HG02678 (cell line): ENCODE measurements around the gene SNRPE.

Experiments used
- ATAC-seq: cut with Tn5 transposase; IDR thresholded peaks from one replicate; pipeline ENCODE4 v1.9.1; 2021; ENCODE audit warnings: mild to moderate bottlenecking, moderate library complexity; ENCODE audit not compliant: unreplicated experiment

SNRPE gene

DNA sequence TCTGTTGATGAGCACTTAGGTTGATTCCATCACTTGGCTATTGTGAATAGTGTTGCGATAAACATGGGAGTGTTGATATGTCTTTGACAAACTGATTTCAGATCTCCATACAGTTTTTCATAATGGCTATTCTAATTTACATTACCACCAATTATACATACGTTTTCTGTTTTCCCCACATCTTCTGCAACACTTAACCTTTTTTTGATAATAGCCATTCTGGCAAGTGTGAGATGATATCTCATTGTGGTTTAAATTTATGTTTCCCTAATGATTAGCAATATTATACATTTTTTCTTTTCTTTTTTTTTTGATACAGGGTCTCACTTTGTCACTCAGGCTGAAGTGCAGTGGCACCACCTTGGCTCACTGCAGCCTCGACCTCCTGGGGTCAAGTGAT, 17.0 kb downstream of the SNRPE start:
- no peak for ATAC-seq

- ATAC-seq = no peak
Observed at GRCh38 chr1:203880606-203881005, 19.2 kb downstream of the SNRPE start.

DNA sequence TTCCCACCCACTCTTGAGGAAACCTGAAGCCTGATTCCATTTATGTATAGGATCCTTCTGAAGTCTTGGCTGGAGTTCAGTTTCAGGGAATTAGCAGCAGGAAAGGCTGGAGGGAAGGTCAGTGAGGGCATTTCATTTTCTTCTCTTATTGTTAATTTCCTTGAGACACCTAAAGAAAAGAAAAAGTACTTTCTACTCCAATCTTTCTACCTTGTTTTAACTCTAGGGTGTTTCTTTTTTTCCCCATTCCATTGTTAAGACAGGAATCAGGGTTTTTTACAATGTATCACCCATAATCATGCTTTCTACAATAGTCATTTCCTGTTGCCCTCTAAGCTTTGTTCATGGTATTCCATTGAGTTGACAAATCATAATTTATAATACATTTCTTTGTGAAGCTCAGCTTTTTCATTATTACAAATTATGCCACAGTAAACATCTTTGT, 27.4 kb downstream of the SNRPE start:
- no peak for ATAC-seq

DNA sequence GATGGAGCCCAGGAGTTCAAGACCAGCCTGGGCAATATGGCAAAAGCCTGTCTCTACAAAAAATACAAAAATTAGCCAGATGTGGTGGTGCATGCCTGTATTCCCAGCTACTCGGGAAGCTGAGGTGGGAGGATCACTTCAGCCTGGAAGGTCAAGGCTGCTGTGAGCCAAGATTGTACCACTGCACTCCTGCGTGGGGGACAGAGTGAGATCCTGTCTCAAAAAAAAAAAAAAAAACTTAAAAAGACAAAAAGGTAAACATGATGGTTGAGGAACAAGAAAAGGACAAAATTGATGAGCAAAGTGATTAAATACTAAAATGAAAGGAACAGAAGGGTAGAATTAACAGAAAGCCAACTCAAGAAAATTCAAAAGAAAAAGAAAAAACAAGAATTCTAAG, 30.6 kb downstream of the SNRPE start:
- no peak for ATAC-seq

- ATAC-seq = no peak
Observed at GRCh38 chr1:203898458-203899352, 37.3 kb downstream of the SNRPE start.

DNA sequence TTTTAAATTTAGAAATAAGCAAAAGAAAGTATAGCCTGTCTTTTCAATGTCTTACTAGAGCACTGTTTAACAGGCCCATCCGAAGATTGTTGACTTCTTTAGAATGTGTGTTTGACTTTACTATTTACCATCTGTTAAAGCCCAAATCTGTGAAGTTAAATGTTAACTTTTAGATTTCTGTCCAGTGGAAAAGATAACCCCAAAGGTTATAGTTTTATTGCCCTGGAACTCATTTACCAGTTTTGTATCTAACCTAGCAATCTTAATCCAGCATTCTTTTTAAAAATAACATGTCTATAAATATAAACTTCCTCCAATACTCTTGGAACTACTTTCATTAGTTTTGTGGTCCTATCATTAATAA, 37.9 kb downstream of the SNRPE start:
- no peak for ATAC-seq

- ATAC-seq = no peak
Observed at GRCh38 chr1:203899869-203900714, 38.7 kb downstream of the SNRPE start.

DNA sequence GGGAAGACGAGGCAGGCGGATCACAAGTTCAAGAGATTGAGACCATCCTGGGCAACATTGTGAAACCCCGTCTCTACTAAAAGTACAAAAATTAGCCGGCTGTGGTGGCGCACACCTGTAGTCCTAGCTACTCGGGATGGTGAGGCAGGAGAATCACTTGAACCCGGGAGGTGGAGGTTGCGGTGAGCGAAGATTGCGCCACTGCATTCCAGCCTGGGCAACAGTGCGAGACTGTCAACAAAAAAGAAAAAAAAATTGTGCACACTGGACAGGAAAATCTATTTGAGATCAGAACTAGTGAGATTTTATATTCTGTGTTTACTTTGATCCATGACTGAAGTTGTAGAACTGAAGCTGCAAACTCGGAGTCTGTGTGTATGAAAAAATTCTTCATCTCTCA, 40.2 kb downstream of the SNRPE start:
- ATAC-seq = no peak

DNA sequence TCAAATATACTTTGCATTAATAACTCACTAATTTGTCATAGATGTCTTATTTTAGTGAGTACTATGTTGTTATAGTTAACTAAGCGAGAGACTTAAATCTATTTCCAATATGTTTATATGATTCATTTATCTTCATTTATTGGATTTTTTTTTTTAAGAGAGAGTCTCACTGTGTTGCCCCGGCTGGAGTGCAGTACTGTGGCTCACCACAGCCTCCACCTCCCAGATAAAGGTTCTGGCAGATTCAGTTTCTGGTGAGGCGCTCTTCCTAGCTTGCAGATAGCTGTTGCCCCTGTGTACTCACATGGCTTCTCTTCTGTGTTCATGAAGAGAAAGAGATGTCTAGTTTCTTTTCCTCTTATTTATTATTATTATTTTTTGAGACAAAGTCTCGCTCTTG, 43.9 kb downstream of the SNRPE start:
- no peak for ATAC-seq

GRCh38 chr1:203906932-203907331, 45.5 kb downstream of the SNRPE start:
- ATAC-seq = no peak

DNA sequence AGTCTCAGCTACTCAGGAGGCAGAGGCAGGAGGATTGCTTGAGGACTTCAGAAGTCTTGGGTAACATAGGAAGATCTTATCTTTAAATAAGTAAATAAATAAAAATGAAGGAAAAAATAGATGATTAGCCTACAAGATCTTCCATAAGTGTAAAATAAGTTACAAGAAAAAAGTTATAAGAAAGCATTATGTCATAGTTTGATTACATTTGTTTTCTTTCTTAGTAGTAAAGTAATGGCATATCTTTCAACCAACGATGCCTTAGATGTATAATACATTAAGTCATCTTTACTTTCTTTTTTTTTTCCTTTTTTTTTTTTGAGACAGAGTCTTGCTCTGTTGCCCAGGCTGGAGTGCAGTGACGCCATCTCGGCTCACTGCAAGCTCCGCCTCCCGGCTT, 46.5 kb downstream of the SNRPE start:
- no peak for ATAC-seq

DNA sequence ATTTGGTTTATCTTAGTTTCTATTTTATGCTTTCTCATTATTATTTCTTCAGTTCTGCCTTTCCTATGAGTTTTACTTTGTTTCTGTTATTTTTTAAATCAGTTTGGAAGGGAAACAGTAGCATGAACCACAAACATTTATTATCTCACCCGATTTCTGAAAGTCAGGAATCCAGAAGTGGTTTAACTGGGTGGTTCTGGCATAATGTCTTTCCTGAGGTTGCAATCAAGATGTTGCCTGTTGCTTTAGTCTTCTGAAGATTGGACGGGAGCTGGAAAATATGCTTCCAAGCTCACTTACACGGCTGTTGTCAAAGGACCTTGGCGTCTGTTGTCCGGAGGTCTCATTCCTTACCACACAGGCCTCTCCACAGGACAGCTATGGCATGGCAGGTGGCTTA, 50.4 kb downstream of the SNRPE start:
- ATAC-seq = no peak

DNA sequence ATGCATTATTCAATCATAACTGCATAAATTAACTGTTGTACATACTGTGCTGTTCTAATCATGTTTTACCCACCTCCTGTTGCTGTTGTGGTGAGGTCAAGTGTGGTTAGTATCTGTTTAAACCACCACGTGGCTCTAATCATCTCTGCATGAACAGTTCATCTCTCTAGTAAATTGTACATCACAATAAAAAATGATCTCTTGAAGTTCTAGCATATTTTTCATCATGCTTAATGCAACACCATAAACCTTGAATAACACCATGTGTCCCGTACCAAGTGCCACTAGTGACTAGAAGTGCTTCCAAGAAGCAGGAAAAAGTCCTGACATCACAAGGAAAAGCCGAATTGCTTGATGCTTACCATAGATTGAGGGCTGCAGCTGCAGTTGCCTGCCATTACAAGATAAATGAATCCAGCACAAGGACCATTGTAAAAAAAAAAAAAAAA, 51.7 kb downstream of the SNRPE start:
- ATAC-seq = no peak

DNA sequence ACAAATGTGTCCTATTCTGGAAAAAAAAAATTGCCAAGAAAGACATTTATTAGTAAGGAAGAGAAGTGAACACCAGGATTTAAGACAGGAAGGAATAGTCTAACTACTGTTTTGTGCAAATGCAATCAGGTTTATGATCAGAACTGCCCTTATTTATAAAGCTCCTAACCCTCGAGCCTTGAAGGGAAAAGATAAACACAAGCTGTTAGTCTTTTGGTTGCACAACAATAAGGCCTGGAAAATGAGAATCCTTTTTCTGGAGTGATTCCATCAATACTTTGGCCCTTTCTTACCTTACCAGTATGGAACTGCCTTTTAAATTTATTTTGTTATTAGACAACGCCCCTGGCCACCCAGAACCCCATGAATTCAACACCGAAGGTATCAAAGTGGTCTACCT, 52.9 kb downstream of the SNRPE start:
- ATAC-seq = no peak

DNA sequence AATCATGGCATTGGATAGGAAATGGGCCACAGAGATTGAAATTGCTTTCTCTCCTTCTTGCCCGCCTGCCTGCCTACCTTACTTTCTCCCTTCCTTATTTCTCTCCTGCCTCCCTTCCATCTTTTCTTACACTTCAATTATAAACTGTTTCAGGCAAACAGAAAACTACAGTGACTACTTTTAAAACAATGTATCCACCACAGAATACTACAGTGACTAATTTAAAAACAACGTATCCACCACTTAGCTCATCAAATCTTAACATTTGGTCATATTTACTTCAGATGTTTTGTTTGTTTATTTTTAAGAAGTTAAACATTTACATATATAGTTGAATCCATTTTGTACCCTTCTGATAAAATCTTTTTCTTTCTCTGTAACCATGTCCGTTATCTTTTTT, 54.4 kb downstream of the SNRPE start:
- ATAC-seq = no peak

GRCh38 chr1:203916756-203917155, 55.4 kb downstream of the SNRPE start:
- ATAC-seq = no peak
